OCI-LY7 (cell line): ENCODE data around the gene LMOD1. TPM values are rescaled to one million over a fixed set of nuclear protein-coding genes. Genes with fewer than 3 reads are reported as not detected.

Source experiments
- BruUV-seq: library from RNA; stranded (reverse); fragments of 400-500 nt; replicated peaks from 2 replicates; lab custom pipeline; 2021; lab: Mats Ljungman, UMichigan
- CTCF ChIA-PET: fragments of 300-600 bp; sonication (Branson Sonifier 250); formaldehyde crosslinking; loops from one replicate; lab custom pipeline; 2022; ENCODE audit warnings: antibody characterized with exemption; ENCODE audit not compliant: unreplicated experiment; lab: Charles Lee
- POLR2A ChIA-PET: fragments of 300-600 bp; sonication (Branson Sonifier 250); formaldehyde crosslinking; loops from one replicate; lab custom pipeline; 2022; ENCODE audit warnings: antibody characterized with exemption; lab: Charles Lee
- DNase-seq: peaks from one replicate; pipeline ENCODE4 v3.0.0-alpha.2; 2015; ENCODE audit warnings: low spot score
- H2AFZ ChIP-seq: fragments of 200-600 bp; sonication (generic), shearing (Covaris generic); 2 replicates; pipeline ENCODE4 v1.6.1; 2014; ENCODE audit warnings: mild to moderate bottlenecking, antibody characterized with exemption, low read length, moderate library complexity
- H3K27ac ChIP-seq: fragments of 200-600 bp; sonication (generic); 2 replicates; pipeline ENCODE4 v1.5.1; 2014; ENCODE audit warnings: mixed run types, low read depth, mild to moderate bottlenecking, moderate library complexity, low read length, inconsistent platforms; ENCODE audit not compliant: poor library complexity, severe bottlenecking
- H3K36me3 ChIP-seq: fragments of 200-600 bp; sonication (generic); 2 replicates; pipeline ENCODE4 v1.6.1; 2014; ENCODE audit warnings: mild to moderate bottlenecking, antibody characterized with exemption, low read length, moderate library complexity, mixed read lengths; ENCODE audit not compliant: insufficient read depth
- H3K4me1 ChIP-seq: fragments of 200-600 bp; sonication (generic); 2 replicates; pipeline ENCODE4 v1.5.1; 2014; ENCODE audit warnings: mild to moderate bottlenecking, low read length; ENCODE audit not compliant: insufficient read depth, poor library complexity, severe bottlenecking
- H3K4me2 ChIP-seq: fragments of 200-600 bp; sonication (generic); 2 replicates; pipeline ENCODE4 v1.6.1; 2014; ENCODE audit warnings: mild to moderate bottlenecking, low read length
- H3K4me3 ChIP-seq: fragments of 200-600 bp; sonication (generic); 2 replicates; pipeline ENCODE4 v1.5.1; 2014; ENCODE audit warnings: mild to moderate bottlenecking, low read depth, low read length; ENCODE audit not compliant: poor library complexity, severe bottlenecking
- H3K79me2 ChIP-seq: fragments of 200-600 bp; sonication (generic); 2 replicates; pipeline ENCODE4 v1.6.1; 2016; ENCODE audit warnings: low read depth, mild to moderate bottlenecking, low read length, moderate library complexity, mixed read lengths; ENCODE audit not compliant: insufficient read depth
- H3K9me2 ChIP-seq: fragments of 200-600 bp; sonication (generic); 2 replicates; pipeline ENCODE4 v1.6.1; 2016; ENCODE audit warnings: mild to moderate bottlenecking, low read length, mixed read lengths; ENCODE audit not compliant: insufficient read depth
- H3K9me3 ChIP-seq: fragments of 200-600 bp; sonication (generic); 2 replicates; pipeline ENCODE4 v1.6.1; 2014; ENCODE audit warnings: mild to moderate bottlenecking, mixed run types, low read length, mixed read lengths
- H4K20me1 ChIP-seq: fragments of 200-600 bp; sonication (generic); 2 replicates; pipeline ENCODE4 v1.6.1; 2014; ENCODE audit warnings: mild to moderate bottlenecking, antibody characterized with exemption, low read length, moderate library complexity, mixed read lengths; ENCODE audit not compliant: insufficient read depth
- EZH2phosphoT487 ChIP-seq: fragments of 200-600 bp; sonication (generic); IDR thresholded peaks from 2 replicates; pipeline ENCODE4 v1.6.1; 2018; ENCODE audit warnings: low read depth, borderline replicate concordance, mild to moderate bottlenecking, mixed run types, antibody characterized with exemption, low read length, moderate library complexity, mixed read lengths
- intact Hi-C: fragments of 100-400 bp; cut with micrococcal nuclease; formaldehyde crosslinking; loops from one replicate; pipeline ENCODE4 v1.10.0; 2022; ENCODE audit not compliant: unreplicated experiment
- total RNA-seq, 2 experiments: library from RNA; depleted of rRNA in 1 of 2; stranded (reverse); fragments of >200 nt in 1 of 2; shearing (Covaris generic) in 1 of 2; gene quantifications; 2 replicates each; pipeline ENCODE4 v1.2.3, GENCODE V29; 2014 to 2022
- TF ChIP-seq, protein P1 (sequence below): fragments of 200-600 bp; sonication (generic); conservative IDR thresholded peaks from 2 replicates; pipeline ENCODE4 v1.5.1; 2014; ENCODE audit warnings: mild to moderate bottlenecking, antibody characterized with exemption, low read length, moderate library complexity, mixed read lengths

LMOD1 gene
- total RNA-seq, 2 experiments from 2014 or later: not detected

DNA sequence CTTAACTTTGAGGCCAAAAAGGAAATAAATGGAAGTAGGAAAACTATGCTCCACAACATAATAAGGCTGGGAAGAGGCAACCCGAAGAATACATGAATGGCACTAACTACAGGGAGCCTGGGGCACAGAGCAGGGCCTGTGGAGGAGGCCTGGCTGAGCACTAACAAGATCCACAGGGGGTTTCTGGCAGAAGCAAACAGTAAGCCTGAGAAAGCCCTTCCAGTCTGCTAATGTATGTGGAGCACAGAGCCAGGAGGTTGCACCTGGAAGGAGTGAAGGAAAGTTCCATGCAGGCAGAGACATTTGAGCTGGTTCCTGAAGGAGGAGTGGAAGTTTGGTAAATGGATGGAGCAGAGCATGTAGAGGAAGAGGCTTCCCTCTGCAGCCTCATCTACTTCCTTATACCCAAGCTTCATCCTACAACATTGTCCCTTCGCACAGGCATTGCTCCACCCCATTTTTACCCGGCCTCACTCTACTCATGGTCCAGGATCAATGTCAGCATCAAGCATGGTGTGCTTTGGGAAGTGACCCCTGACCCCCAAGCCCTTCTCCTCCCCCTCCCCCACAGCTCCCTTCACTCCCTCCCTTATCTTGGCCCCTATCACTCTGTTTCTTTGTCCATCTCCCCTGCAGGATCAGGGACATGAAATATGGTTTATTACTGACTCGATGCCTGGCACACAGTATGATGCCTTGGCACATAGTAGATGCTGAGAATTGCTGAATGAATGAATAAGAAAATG, 34.3 kb downstream of the LMOD1 start:
- Histone ChIP-seq H2AFZ (no peak overlapping the region), H3K4me3 (no peak overlapping the region), H3K79me2 (no peaks in the 10 kb centered on the region), H3K9me3 (no peaks in the 10 kb centered on the region), H3K27ac (no peak overlapping the region), H3K36me3 (no peaks in the 10 kb centered on the region), H3K4me1 (no peaks in the 10 kb centered on the region), H3K9me2 (no peaks in the 10 kb centered on the region), H4K20me1 (no peaks in the 10 kb centered on the region), H3K4me2 (no peak overlapping the region)
- TF ChIP-seq EZH2phosphoT487: no peak
- TF ChIP-seq, protein P1, sequence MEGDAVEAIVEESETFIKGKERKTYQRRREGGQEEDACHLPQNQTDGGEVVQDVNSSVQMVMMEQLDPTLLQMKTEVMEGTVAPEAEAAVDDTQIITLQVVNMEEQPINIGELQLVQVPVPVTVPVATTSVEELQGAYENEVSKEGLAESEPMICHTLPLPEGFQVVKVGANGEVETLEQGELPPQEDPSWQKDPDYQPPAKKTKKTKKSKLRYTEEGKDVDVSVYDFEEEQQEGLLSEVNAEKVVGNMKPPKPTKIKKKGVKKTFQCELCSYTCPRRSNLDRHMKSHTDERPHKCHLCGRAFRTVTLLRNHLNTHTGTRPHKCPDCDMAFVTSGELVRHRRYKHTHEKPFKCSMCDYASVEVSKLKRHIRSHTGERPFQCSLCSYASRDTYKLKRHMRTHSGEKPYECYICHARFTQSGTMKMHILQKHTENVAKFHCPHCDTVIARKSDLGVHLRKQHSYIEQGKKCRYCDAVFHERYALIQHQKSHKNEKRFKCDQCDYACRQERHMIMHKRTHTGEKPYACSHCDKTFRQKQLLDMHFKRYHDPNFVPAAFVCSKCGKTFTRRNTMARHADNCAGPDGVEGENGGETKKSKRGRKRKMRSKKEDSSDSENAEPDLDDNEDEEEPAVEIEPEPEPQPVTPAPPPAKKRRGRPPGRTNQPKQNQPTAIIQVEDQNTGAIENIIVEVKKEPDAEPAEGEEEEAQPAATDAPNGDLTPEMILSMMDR: no peak
- CTCF ChIA-PET: no interaction called here
- intact Hi-C loops: no loop called here
- BruUV-seq: no TSS peak
- POLR2A ChIA-PET: interaction anchor here (0.6 kb wide), 1 partner anchor 737 kb away, joined by 4 read pairs; no protein-coding TSS in a partner anchor
- no peak for DNase-seq

DNA sequence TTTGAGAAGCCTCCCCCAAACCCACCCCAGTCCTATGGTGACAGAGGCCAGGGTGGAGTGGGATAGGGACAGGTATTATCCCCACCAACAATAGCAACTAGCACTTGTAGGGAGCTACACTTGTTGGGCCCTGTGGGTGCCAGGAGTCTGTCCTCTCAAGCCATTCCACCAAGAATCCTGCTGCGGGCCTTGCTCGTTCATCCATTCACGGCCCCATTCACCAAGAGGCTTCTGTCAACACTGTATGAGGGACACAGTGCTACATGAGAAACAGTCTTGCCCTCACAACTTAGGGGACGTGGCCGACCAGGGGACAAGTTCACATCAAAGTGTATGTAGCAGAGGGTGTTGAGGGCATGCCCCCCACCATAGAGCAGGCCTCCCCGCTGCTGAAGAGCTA, 38.7 kb downstream of the LMOD1 start:
- Histone ChIP-seq H3K36me3 (no peaks in the 10 kb centered on the region), H4K20me1 (no peaks in the 10 kb centered on the region), H3K9me3 (no peaks in the 10 kb centered on the region), H3K4me2 (no peak overlapping the region), H3K27ac (no peak overlapping the region), H3K4me1 (no peaks in the 10 kb centered on the region), H3K79me2 (no peaks in the 10 kb centered on the region), H2AFZ (no peak overlapping the region), H3K4me3 (no peak overlapping the region), H3K9me2 (no peaks in the 10 kb centered on the region)
- CTCF ChIA-PET: interaction anchor here (0.6 kb wide), 1 partner anchor 340 kb away, joined by 4 read pairs; no protein-coding TSS in a partner anchor
- POLR2A ChIA-PET: interaction anchor here (2.1 kb wide), 1 partner anchor 12 kb away, joined by 5 read pairs; no protein-coding TSS in a partner anchor
- intact Hi-C loops: no loop called here
- BruUV-seq: no TSS peak
- TF ChIP-seq, protein P1: no peak
- no peak for TF ChIP-seq EZH2phosphoT487
- DNase-seq: no peak

DNA sequence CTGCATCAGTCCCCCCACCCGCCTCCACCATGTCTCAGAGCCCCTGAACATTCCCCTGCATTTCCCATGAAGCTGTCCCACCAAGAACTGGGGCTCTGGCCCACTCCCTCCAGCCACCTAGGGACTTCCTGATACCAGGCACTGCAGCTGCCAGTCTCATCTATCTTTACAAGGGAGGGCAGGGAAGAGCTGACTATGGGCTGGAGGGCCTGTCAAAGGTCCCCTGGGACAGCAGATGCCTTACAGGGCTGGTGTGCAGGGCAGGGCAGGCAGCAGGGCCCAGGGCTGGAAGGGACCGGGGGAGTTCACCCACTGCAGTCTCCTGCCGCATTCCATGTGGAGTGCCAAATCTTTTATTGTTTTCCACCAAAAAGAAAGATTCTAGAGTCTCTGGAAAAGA, 40.0 kb downstream of the LMOD1 start:
- intact Hi-C loops: no loop called here
- Histone ChIP-seq H3K36me3 (no peaks in the 10 kb centered on the region), H3K9me3 (no peaks in the 10 kb centered on the region), H3K4me2 (no peak overlapping the region), H3K79me2 (no peaks in the 10 kb centered on the region), H3K4me1 (no peaks in the 10 kb centered on the region), H4K20me1 (no peaks in the 10 kb centered on the region), H3K9me2 (no peaks in the 10 kb centered on the region), H3K4me3 (no peak overlapping the region), H2AFZ (no peak overlapping the region), H3K27ac (no peak overlapping the region)
- BruUV-seq: no TSS peak
- ChIA-PET CTCF (no interaction called here), POLR2A (interaction anchor here (2.1 kb wide), 1 partner anchor 10 kb away, joined by 5 read pairs; no protein-coding TSS in a partner anchor)
- no peak for DNase-seq
- no peak for TF ChIP-seq EZH2phosphoT487
- TF ChIP-seq, protein P1: no peak
